GM12878 (cell line): ENCODE measurements around the gene ZNF526. TPM values are rescaled to one million over a fixed set of nuclear protein-coding genes. Genes with fewer than 3 reads are reported as not detected.

Experiments used
- ATAC-seq: fragments of 200-7000 bp; cut with Tn5 transposase; 3 replicates; pipeline ENCODE4 v1.9.1; 2020; ENCODE audit warnings: mild to moderate bottlenecking, moderate library complexity
- BruUV-seq: library from RNA; stranded (reverse); fragments of 400-500 nt; replicated peaks from 2 replicates; lab custom pipeline; 2021; lab: Mats Ljungman, UMichigan
- CTCF ChIA-PET: fragments of 300-600 bp; sonication (Branson Sonifier 250); formaldehyde crosslinking; extraction: SDS; loops from one replicate; lab custom pipeline; 2021; ENCODE audit warnings: inconsistent platforms; lab: Yijun Ruan, JAX
- POLR2A ChIA-PET: fragments of 350-600 bp; formaldehyde crosslinking; extraction: SDS; loops from one replicate; lab custom pipeline; 2021; ENCODE audit warnings: inconsistent platforms; lab: Charles Lee
- RAD21 ChIA-PET: fragments of 300-600 bp; sonication (Branson Sonifier 250); formaldehyde crosslinking; loops from one replicate; lab custom pipeline; 2023; ENCODE audit warnings: antibody characterized with exemption; ENCODE audit not compliant: unreplicated experiment; lab: Charles Lee
- SMC1A ChIA-PET: fragments of 300-600 bp; sonication (Branson Sonifier 250); formaldehyde crosslinking; loops from one replicate; lab custom pipeline; 2023; ENCODE audit not compliant: unreplicated experiment, uncharacterized antibody; lab: Charles Lee
- DNase-seq: peaks from one replicate; pipeline ENCODE4 v3.0.0-alpha.2; 2011; ENCODE audit warnings: low read depth, low spot score
- FAIRE-seq: peaks from 3 replicates; lab custom pipeline; 2011; peaks lifted over from hg19 to GRCh38; lab: Jason Lieb, UNC
- H2AFZ ChIP-seq: 2 replicates; pipeline ENCODE4 v1.6.0; 2011; ENCODE audit warnings: low read depth, low read length, control low read depth; ENCODE audit not compliant: control insufficient read depth
- H3K27ac ChIP-seq: 2 replicates; pipeline ENCODE4 v1.5.1; 2011; ENCODE audit warnings: control low read depth; ENCODE audit not compliant: control insufficient read depth, insufficient read depth
- H3K27me3 ChIP-seq, 2 experiments: replicated peaks in 1 of 2; 2 replicates each; pipeline versions ENCODE4 v1.6.0 to v1.6.1; 2011; ENCODE audit warnings: low read length in 1 of 2; ENCODE audit not compliant: control insufficient read depth in 2 of 2, insufficient read depth in 2 of 2
- H3K36me3 ChIP-seq, 2 experiments: 2 replicates each; pipeline ENCODE4 v1.5.1; 2011; ENCODE audit warnings: low read length in 1 of 2; ENCODE audit not compliant: control insufficient read depth in 2 of 2, insufficient read depth in 2 of 2
- H3K4me1 ChIP-seq: 2 replicates; pipeline ENCODE4 v1.6.1; 2011; ENCODE audit warnings: mild to moderate bottlenecking, low read length, moderate library complexity, mixed read lengths; ENCODE audit not compliant: control insufficient read depth, insufficient read depth
- H3K4me2 ChIP-seq: 2 replicates; pipeline ENCODE4 v1.6.0; 2011; ENCODE audit warnings: control low read depth; ENCODE audit not compliant: control insufficient read depth, insufficient read depth
- H3K4me3 ChIP-seq: fragments of 200-600 bp; sonication (generic); 2 replicates; pipeline ENCODE4 v1.5.1; 2016
- H3K79me2 ChIP-seq: 2 replicates; pipeline ENCODE4 v1.6.0; 2011; ENCODE audit warnings: low read length; ENCODE audit not compliant: control insufficient read depth, insufficient read depth
- H3K9ac ChIP-seq: 2 replicates; pipeline ENCODE4 v1.8.0; 2011; ENCODE audit warnings: low read length, control low read depth, mixed read lengths; ENCODE audit not compliant: control insufficient read depth, insufficient read depth
- H3K9me3 ChIP-seq: replicated peaks from 3 replicates; pipeline ENCODE4 v1.5.1; 2011; ENCODE audit warnings: mild to moderate bottlenecking, low read length; ENCODE audit not compliant: control insufficient read depth, insufficient read depth
- H4K20me1 ChIP-seq: 2 replicates; pipeline ENCODE4 v1.6.0; 2011; ENCODE audit not compliant: control insufficient read depth, insufficient read depth
- EZH2 ChIP-seq: IDR thresholded peaks from 2 replicates; pipeline ENCODE4 v1.6.1; 2012; ENCODE audit warnings: low read depth, mild to moderate bottlenecking, control low read depth, inconsistent platforms, low read length, borderline replicate concordance; ENCODE audit not compliant: control insufficient read depth
- IKZF1 ChIP-seq: fragments of 450-650 bp; conservative IDR thresholded peaks from 2 replicates; pipeline ENCODE4 v1.6.1; 2017; ENCODE audit warnings: antibody characterized with exemption, mild to moderate bottlenecking
- SIX5 ChIP-seq: IDR thresholded peaks from 2 replicates; pipeline ENCODE4 v1.6.1; 2011; ENCODE audit warnings: mild to moderate bottlenecking, low read depth, low read length, moderate library complexity; ENCODE audit not compliant: severe bottlenecking
- WGBS: methylation state at CpG from one replicate; pipeline ENCODE4 v1.1.6; 2016; ENCODE audit warnings: low lambda C conversion rate; ENCODE audit not compliant: insufficient replicate concordance, insufficient coverage; ENCODE audit errors: missing lambda C conversion rate; 5-methylcytosine and 5-hydroxymethylcytosine counted together
- in situ Hi-C: fragments of 300-500 bp; cut with MboI; formaldehyde crosslinking; loops from 9 replicates; pipeline ENCODE4 v1.14.3; 2018; ENCODE audit warnings: mixed read lengths
- intact Hi-C: fragments of 100-400 bp; cut with micrococcal nuclease; formaldehyde crosslinking; loops from one replicate; pipeline ENCODE4 v1.14.2; 2022; ENCODE audit not compliant: unreplicated experiment
- polyA plus RNA-seq, 11 experiments: library from polyadenylated mRNA; depleted of rRNA in 4 of 11; unstranded in 6 of 11; stranded (reverse) in 5 of 11; fragments of >200 nt; fragmentation: Nextera tagmentation in 4 of 11; fragmentation: Illumina TruSeq in 1 of 11; extraction: Ambion mirVana in 4 of 11; extraction: Trizol in 1 of 11; gene quantifications; 1 replicate in 1 of 11; 2 replicates in 10 of 11; pipeline versions ENCODE4 v1.2.1 to v1.2.3, GENCODE V29; 2011 to 2016; ENCODE audit warnings: inconsistent platforms in 2 of 11, missing spikeins in 2 of 11, low read depth in 1 of 11
- total RNA-seq, 4 experiments: library from RNA; depleted of rRNA in 3 of 4; stranded (reverse); fragments of >200 nt in 3 of 4; fragmentation: Illumina TruSeq in 1 of 4; extraction: Trizol in 1 of 4; gene quantifications; 2 replicates each; pipeline versions ENCODE4 v1.2.1 to v1.2.3, GENCODE V29; 2013 to 2021

ZNF526 gene
- total and polyA plus RNA-seq, 10 of the 15 experiments (the other 5 are each of a cell fraction or from before 2014, with no cell fraction given): 1.8 to 18.3 (median 5.5) TPM

- no peak for TF ChIP-seq IKZF1
Measured at GRCh38 chr19:42174958-42175734, 45.0 kb upstream of the ZNF526 start (continued).

- DNase-seq (no peak), ATAC-seq (no peak), FAIRE-seq (no peak)
- POLR2A ChIA-PET: interaction anchor here (0.6 to 1.2 kb wide), 2 partner anchors 94 to 106 kb away, joined by 7 read pairs; no protein-coding TSS in a partner anchor
- peak overlapping the region; percentile 57 for H3K4me3 ChIP-seq
- no peaks in the 10 kb centered on the region for H3K4me1 ChIP-seq
- SMC1A ChIA-PET: interaction anchor here (0.8 kb wide), 1 partner anchor 67 kb away, joined by 3 read pairs; no protein-coding TSS in a partner anchor
- no peaks in the 10 kb centered on the region for H3K79me2 ChIP-seq
- CTCF ChIA-PET: interaction anchor here (0.6 to 1.7 kb wide), 4 partner anchors 9 to 121 kb away, joined by 3 to 4 read pairs (median 4); no protein-coding TSS in a partner anchor
- in situ Hi-C loops: no loop called here
- no peaks in the 10 kb centered on the region; the same call in 1 of the 2 replicates for H4K20me1 ChIP-seq
- H3K27me3 ChIP-seq: peaks cover 10 to 32% of the 10 kb centered on the region in 2 experiments
- H3K9me3 ChIP-seq: no peaks in the 10 kb centered on the region
- TF ChIP-seq SIX5 (no peak), EZH2 (0 out of 2 replicates have a peak, but pooled peaks have one; percentile 42)
- no peak overlapping the region for H3K9ac ChIP-seq
- BruUV-seq: no TSS peak
- intact Hi-C loops: no loop called here
- WGBS: 9% methylated on average over 28 of the region's 34 CpGs
- no peak overlapping the region for H2AFZ ChIP-seq
- no peak overlapping the region for H3K27ac ChIP-seq
- peak overlapping the region; percentile 49; the same call in 1 of the 2 replicates for H3K4me2 ChIP-seq
- no peaks in the 10 kb centered on the region for H3K36me3 ChIP-seq
- RAD21 ChIA-PET: interaction anchor here (0.9 to 1.2 kb wide), 4 partner anchors 26 to 71 kb away, joined by 3 read pairs; no protein-coding TSS in a partner anchor
Measured at GRCh38 chr19:42175952-42176648, 44.0 kb upstream of the ZNF526 start.
